ENCODE data around the gene ABI3BP. TPM values are rescaled to one million over a fixed set of nuclear protein-coding genes. Genes with fewer than 3 reads are reported as not detected.

The ABI3BP gene
- total and polyA plus RNA-seq, 4 donors = 21.9 to 87.5 (median 59.9) TPM

DNA sequence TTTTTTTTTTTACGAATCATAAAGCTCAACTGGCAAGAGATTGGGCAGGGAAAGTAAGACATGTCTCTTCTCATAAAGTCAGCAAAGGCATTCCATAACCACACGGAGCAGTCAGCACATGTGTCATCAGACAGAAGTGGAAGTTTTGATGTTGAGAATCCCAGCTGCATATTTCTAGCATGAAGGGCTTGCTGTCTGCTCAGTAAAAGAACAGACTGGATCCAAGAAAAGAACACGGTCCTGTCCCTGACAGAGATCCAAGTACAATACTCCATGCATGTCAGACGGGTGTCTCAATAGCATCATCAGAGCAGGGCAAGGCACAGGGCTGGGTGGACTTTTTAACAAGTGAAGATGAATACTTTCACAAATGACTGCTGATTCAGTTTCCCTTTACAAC, 38.2 kb downstream of the ABI3BP start:
- no peaks in the 10 kb centered on the region for H3K27me3 ChIP-seq (ENCODE audit: control insufficient read depth in 3 of 3, insufficient read depth in 3 of 3, low read length in 2 of 3)
- H3K4me1 ChIP-seq (ENCODE audit: control insufficient read depth in 5 of 5, insufficient read depth in 5 of 5, low read length in 5 of 5) = peaks cover 0 to 14% (median 4%) of the 10 kb centered on the region in 5 donors
- H3K27ac ChIP-seq (ENCODE audit: low read depth in 1 of 2, low read length in 1 of 2) = peak overlapping the region in 1 of 2 donors; percentile 40
- peak; percentile 60 for ATAC-seq (ENCODE audit: insufficient read depth, low FRiP score)
- H3K4me3 ChIP-seq = no peak overlapping the region
- peak in 2 of 3 donors; percentile 27 to 31 for DNase-seq
- peaks cover 0 to 4% (median 2%) of the 10 kb centered on the region in 4 donors for H3K9me3 ChIP-seq (ENCODE audit: control insufficient read depth in 4 of 4, insufficient read depth in 3 of 4, low read length in 3 of 4)
- H3K36me3 ChIP-seq (ENCODE audit: control insufficient read depth in 4 of 4, insufficient read depth in 4 of 4, low read length in 4 of 4) = no peaks in the 10 kb centered on the region
- no peak for TF ChIP-seq CTCF (IDR thresholded peaks at IDR 0.05; ENCODE audit: control extremely low read depth, extremely low read depth)
- 45 to 61% methylated on average over 4 of the region's 4 CpGs for WGBS, 2 donors
- H3K9ac ChIP-seq (ENCODE audit: insufficient read depth in 1 of 2, low read length in 2 of 2) = no peak overlapping the region

DNA sequence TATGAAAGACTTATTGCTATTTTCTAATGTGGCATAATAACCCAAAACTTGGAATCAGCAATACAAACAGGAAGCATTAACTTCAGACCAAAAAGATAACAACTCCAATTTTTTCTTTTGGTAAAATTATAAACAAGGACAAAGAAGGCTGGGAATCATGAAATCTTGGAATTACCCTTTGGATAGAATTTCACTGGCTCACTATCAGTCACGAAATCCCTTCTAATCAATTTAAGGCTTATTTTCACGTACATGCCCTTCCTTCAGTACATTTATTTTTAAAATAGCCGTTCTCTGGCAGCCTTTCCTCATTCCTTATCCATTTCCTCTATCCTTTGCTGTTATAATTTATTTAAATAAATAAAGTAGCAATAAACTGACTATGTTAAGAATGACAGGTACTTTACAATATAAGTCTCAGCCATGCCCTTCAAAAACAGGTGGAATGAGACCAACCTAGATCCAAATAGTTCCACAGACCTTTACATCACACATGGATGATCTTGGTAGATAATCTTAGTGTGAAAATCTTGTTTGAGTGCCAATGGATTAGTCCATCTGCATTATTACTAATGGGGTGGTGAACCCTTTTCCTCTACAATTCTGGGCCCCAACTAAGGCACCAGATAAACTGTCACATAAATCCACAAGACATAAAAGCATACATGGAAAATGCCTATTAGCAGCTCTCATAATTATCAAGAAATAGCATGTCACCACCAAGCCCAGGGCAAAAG, 38.9 kb downstream of the ABI3BP start:
- 55 to 67% methylated on average over 3 of the region's 3 CpGs for WGBS, 2 donors
- TF ChIP-seq CTCF (IDR thresholded peaks at IDR 0.05; ENCODE audit: control extremely low read depth, extremely low read depth) = no peak
- Histone ChIP-seq H3K9ac (ENCODE audit: insufficient read depth in 1 of 2, low read length in 2 of 2) (no peak overlapping the region), H3K27ac (ENCODE audit: low read depth in 1 of 2, low read length in 1 of 2) (no peak overlapping the region), H3K4me1 (ENCODE audit: control insufficient read depth in 5 of 5, insufficient read depth in 5 of 5, low read length in 5 of 5) (peaks cover 0 to 14% (median 4%) of the 10 kb centered on the region in 5 donors), H3K36me3 (ENCODE audit: control insufficient read depth in 4 of 4, insufficient read depth in 4 of 4, low read length in 4 of 4) (no peaks in the 10 kb centered on the region), H3K4me3 (no peak overlapping the region), H3K9me3 (ENCODE audit: control insufficient read depth in 4 of 4, insufficient read depth in 3 of 4, low read length in 3 of 4) (peaks cover 0 to 4% (median 0%) of the 10 kb centered on the region in 4 donors), H3K27me3 (ENCODE audit: control insufficient read depth in 3 of 3, insufficient read depth in 3 of 3, low read length in 2 of 3) (no peaks in the 10 kb centered on the region)
- ATAC-seq (ENCODE audit: insufficient read depth, low FRiP score) (no peak), DNase-seq (peak in 2 of 3 donors; percentile 7 to 12)

DNA sequence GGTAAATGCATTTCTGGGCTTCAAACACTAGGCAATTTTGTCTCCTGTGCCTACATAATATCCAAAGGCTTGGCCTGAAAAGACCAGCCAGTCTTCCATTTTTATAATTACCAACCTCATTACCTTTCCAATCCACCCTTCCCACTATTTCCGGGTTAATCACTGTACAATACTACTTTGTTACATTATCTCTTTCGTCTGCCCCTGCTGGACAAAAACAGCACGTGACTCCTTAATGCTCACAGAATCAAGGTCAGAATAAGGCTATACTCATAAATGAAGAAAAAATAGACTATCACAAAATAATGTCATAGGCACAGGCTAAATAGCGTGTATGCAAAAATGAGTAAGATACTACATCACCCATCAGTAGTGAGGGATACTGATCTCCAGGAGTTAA, 40.1 kb downstream of the ABI3BP start:
- no peak overlapping the region for H3K4me3 ChIP-seq
- no peak for ATAC-seq (ENCODE audit: insufficient read depth, low FRiP score)
- H3K9me3 ChIP-seq (ENCODE audit: control insufficient read depth in 4 of 4, insufficient read depth in 3 of 4, low read length in 3 of 4) = no peaks in the 10 kb centered on the region
- H3K9ac ChIP-seq (ENCODE audit: insufficient read depth in 1 of 2, low read length in 2 of 2) = no peak overlapping the region
- DNase-seq = no peak
- TF ChIP-seq CTCF (IDR thresholded peaks at IDR 0.05; ENCODE audit: control extremely low read depth, extremely low read depth) = no peak
- no peaks in the 10 kb centered on the region for H3K36me3 ChIP-seq (ENCODE audit: control insufficient read depth in 4 of 4, insufficient read depth in 4 of 4, low read length in 4 of 4)
- H3K4me1 ChIP-seq (ENCODE audit: control insufficient read depth in 5 of 5, insufficient read depth in 5 of 5, low read length in 5 of 5) = peaks cover 0 to 14% (median 4%) of the 10 kb centered on the region in 5 donors
- 76 to 77% methylated on average over 4 of the region's 4 CpGs for WGBS, 2 donors
- no peaks in the 10 kb centered on the region for H3K27me3 ChIP-seq (ENCODE audit: control insufficient read depth in 3 of 3, insufficient read depth in 3 of 3, low read length in 2 of 3)
- H3K27ac ChIP-seq (ENCODE audit: low read depth in 1 of 2, low read length in 1 of 2) = no peak overlapping the region
